K562 (cell line): Measurements from ENCODE around the gene TMEM39B. TPM values are rescaled to one million over a fixed set of nuclear protein-coding genes. Genes with fewer than 3 reads are reported as not detected.

ENCODE experiments used
- CHCHD3 ChIP-seq: fragments of 250-450 bp; sonication (Bioruptor Pico); IDR thresholded peaks from 2 replicates; pipeline ENCODE4 v2.1.2; 2022; ENCODE audit warnings: mild to moderate bottlenecking
- CTBP1 ChIP-seq: fragments of 450-650 bp; IDR thresholded peaks from 2 replicates; pipeline ENCODE4 v1.6.1; 2016; ENCODE audit warnings: borderline replicate concordance
- FOSL1 ChIP-seq: fragments of 200-800 bp; sonication (Bioruptor generic); conservative IDR thresholded peaks from 2 replicates; pipeline ENCODE4 v1.6.1; 2016; ENCODE audit warnings: missing genetic modification characterization, missing compliant biosample characterization
- FOXK1 ChIP-seq: sonication (generic); formaldehyde crosslinking; IDR thresholded peaks from 2 replicates; pipeline ENCODE4 v1.8.0; 2022; ENCODE audit warnings: missing genetic modification reagents, mild to moderate bottlenecking, borderline replicate concordance
- GATAD2A ChIP-seq: fragments of 450-650 bp; IDR thresholded peaks from 2 replicates; pipeline ENCODE4 v1.6.1; 2017
- HDGF ChIP-seq: fragments of 450-650 bp; IDR thresholded peaks from 2 replicates; pipeline ENCODE4 v1.6.1; 2016
- HEY1 ChIP-seq: fragments of 250-450 bp; sonication (Bioruptor Pico); IDR thresholded peaks from 2 replicates; pipeline ENCODE4 v1.5.0; 2020; ENCODE audit warnings: mild to moderate bottlenecking, moderate library complexity, borderline replicate concordance
- KAT8 ChIP-seq: fragments of 450-650 bp; IDR thresholded peaks from 2 replicates; pipeline ENCODE4 v1.6.1; 2016; ENCODE audit warnings: low read depth, mild to moderate bottlenecking
- KLF16 ChIP-seq: IDR thresholded peaks from 2 replicates; pipeline ENCODE4 v1.6.1; 2016; ENCODE audit warnings: antibody characterized with exemption
- NFIX ChIP-seq: fragments of 250-450 bp; sonication (Bioruptor Pico); IDR thresholded peaks from 2 replicates; pipeline ENCODE4 v1.4.0; 2020; ENCODE audit warnings: low read depth, mild to moderate bottlenecking, moderate library complexity
- SMAD2 ChIP-seq: fragments of 150-350 bp; IDR thresholded peaks from 2 replicates; pipeline ENCODE4 v1.6.1; 2014; ENCODE audit warnings: low read depth, mild to moderate bottlenecking, low read length
- SMARCA4 ChIP-seq: fragments of 450-650 bp; IDR thresholded peaks from 2 replicates; pipeline ENCODE4 v1.6.1; 2016
- SMARCA5 ChIP-seq: fragments of 450-650 bp; IDR thresholded peaks from 2 replicates; pipeline ENCODE4 v1.6.1; 2016
- TAL1 ChIP-seq: fragments of 450-650 bp; IDR thresholded peaks from 2 replicates; pipeline ENCODE4 v1.6.1; 2016; ENCODE audit warnings: mild to moderate bottlenecking
- TRIM24 ChIP-seq, 2 experiments: fragments of 450-650 bp; IDR thresholded peaks; 2 replicates each; pipeline ENCODE4 v1.6.1; 2016
- ZNF77 ChIP-seq: fragments of 250-450 bp; sonication (Bioruptor Pico); IDR thresholded peaks from 2 replicates; pipeline ENCODE4 v1.5.0; 2020
- ZSCAN29 ChIP-seq: fragments of 450-650 bp; IDR thresholded peaks from 2 replicates; pipeline ENCODE4 v1.6.1; 2017
- polyA plus RNA-seq, 8 experiments: library from polyadenylated mRNA; depleted of rRNA in 4 of 8; stranded (reverse) in 5 of 8; unstranded in 3 of 8; fragments of >200 nt; fragmentation: Nextera tagmentation in 2 of 8; fragmentation: Illumina TruSeq in 1 of 8; extraction: Ambion mirVana in 2 of 8; extraction: Trizol in 1 of 8; gene quantifications; 2 replicates each; pipeline versions ENCODE4 v1.2.1 to v1.2.3, GENCODE V29; 2011 to 2014; ENCODE audit warnings: inconsistent platforms in 1 of 8, missing spikeins in 1 of 8
- total RNA-seq, 7 experiments: library from RNA; depleted of rRNA in 6 of 7; stranded (reverse); fragments of >200 nt in 6 of 7; fragmentation: Illumina TruSeq in 2 of 7; extraction: Trizol in 2 of 7; gene quantifications; 2 replicates each; pipeline versions ENCODE4 v1.2.1 to v1.2.3, GENCODE V29; 2011 to 2021; ENCODE audit warnings: low replicate concordance in 1 of 7
- TF ChIP-seq, protein P1 (sequence below), 2 experiments: fragments of 450-650 bp; IDR thresholded peaks; 2 replicates each; pipeline ENCODE4 v1.6.1; 2018; ENCODE audit warnings: mild to moderate bottlenecking in 2 of 2, low read depth in 1 of 2; ENCODE audit not compliant: partially characterized antibody in 2 of 2
- TF ChIP-seq, protein P2 (sequence below), 2 experiments: fragments of 450-650 bp in 1 of 2; sonication (generic) in 1 of 2; formaldehyde crosslinking in 1 of 2; IDR thresholded peaks in 1 of 2; conservative IDR thresholded peaks in 1 of 2; 2 replicates each; pipeline versions ENCODE4 v1.6.1 to v1.8.1; 2016 to 2023; ENCODE audit warnings: mild to moderate bottlenecking in 2 of 2, moderate library complexity in 2 of 2, inconsistent platforms in 1 of 2, missing genetic modification reagents in 1 of 2
- TF ChIP-seq, protein P3 (sequence below): sonication (generic); formaldehyde crosslinking; IDR thresholded peaks from 2 replicates; pipeline ENCODE4 v1.8.0; 2022; ENCODE audit warnings: mild to moderate bottlenecking, low read depth, missing genetic modification reagents
- TF ChIP-seq, protein P4 (sequence below), 2 experiments: fragments of 250-450 bp in 1 of 2; fragments of 450-650 bp in 1 of 2; sonication (Bioruptor Pico) in 1 of 2; IDR thresholded peaks; 2 replicates each; pipeline versions ENCODE4 v1.6.1 to v1.8.0; 2016 to 2021; ENCODE audit warnings: mild to moderate bottlenecking in 2 of 2, moderate library complexity in 2 of 2, missing compliant biosample characterization in 1 of 2, missing genetic modification characterization in 1 of 2
- TF ChIP-seq, protein P5 (sequence below): fragments of 450-650 bp; IDR thresholded peaks from 2 replicates; pipeline ENCODE4 v1.6.1; 2016; ENCODE audit warnings: low read depth, mild to moderate bottlenecking, moderate library complexity

The TMEM39B gene
- total and polyA plus RNA-seq, 9 of the 15 experiments (the other 6 are each of a cell fraction or from before 2014, with no cell fraction given): 0.92 to 28.5 (median 9.7) TPM

DNA sequence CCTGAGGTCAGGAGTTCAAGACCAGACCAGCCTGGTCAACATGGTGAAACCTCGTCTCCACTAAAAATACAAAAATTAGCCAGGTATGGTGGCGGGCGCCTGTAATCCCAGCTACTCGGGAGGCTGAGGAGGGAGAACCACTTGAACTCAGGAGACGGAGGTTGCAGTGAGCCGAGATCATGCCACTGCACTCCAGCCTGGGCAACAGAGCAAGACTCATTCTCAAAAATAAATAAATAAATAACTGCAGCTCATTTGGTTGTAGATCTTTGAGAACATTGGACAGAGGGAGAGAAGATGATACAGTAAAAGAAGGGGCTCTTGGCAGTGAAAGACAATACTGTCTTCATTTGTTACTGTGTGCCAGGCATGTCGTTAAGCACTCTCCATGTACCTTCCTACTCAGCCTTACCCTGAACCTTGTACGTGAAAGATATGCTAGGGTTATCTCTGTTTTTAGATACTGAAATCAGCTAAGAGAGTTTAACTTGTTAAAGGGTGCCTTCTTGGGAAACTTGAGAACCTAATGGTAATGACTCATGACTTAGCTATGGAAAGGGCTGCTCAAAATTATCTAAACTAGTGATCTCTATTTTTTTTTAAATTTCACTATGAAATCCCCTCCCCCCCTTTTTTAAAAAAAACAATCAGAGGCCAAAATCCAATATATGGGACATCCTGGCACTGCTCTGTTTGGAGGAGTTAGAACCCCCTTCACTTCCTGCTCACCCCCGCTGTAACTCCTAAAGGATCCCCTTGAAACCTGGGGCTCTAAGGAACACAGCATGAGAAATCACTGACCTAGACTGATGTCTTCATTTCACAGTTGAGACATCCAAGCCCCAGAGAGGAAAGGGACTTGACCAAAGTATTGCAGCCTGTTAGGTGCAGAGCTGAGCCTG lies 28.3 kb downstream of the TMEM39B start (continued):
- TF ChIP-seq, protein P1, sequence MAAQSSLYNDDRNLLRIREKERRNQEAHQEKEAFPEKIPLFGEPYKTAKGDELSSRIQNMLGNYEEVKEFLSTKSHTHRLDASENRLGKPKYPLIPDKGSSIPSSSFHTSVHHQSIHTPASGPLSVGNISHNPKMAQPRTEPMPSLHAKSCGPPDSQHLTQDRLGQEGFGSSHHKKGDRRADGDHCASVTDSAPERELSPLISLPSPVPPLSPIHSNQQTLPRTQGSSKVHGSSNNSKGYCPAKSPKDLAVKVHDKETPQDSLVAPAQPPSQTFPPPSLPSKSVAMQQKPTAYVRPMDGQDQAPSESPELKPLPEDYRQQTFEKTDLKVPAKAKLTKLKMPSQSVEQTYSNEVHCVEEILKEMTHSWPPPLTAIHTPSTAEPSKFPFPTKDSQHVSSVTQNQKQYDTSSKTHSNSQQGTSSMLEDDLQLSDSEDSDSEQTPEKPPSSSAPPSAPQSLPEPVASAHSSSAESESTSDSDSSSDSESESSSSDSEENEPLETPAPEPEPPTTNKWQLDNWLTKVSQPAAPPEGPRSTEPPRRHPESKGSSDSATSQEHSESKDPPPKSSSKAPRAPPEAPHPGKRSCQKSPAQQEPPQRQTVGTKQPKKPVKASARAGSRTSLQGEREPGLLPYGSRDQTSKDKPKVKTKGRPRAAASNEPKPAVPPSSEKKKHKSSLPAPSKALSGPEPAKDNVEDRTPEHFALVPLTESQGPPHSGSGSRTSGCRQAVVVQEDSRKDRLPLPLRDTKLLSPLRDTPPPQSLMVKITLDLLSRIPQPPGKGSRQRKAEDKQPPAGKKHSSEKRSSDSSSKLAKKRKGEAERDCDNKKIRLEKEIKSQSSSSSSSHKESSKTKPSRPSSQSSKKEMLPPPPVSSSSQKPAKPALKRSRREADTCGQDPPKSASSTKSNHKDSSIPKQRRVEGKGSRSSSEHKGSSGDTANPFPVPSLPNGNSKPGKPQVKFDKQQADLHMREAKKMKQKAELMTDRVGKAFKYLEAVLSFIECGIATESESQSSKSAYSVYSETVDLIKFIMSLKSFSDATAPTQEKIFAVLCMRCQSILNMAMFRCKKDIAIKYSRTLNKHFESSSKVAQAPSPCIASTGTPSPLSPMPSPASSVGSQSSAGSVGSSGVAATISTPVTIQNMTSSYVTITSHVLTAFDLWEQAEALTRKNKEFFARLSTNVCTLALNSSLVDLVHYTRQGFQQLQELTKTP (IDR thresholded peaks at IDR 0.05; ENCODE audit: low read depth in 1 of 2, partially characterized antibody in 2 of 2): no peak
- TF ChIP-seq GATAD2A (no peak), CHCHD3 (CRISPR knock-in tag) (no peak), KAT8 (no peak), NFIX (CRISPR knock-in tag) (no peak), HEY1 (CRISPR knock-in tag) (no peak), KLF16 (no peak), TAL1 (peak; percentile 16; the same call in 1 of the 2 replicates), ZSCAN29 (no peak), CTBP1 (peak; percentile 69; the same call in 1 of the 2 replicates), HDGF (0 out of 2 replicates have a peak, but pooled peaks have one; percentile 38), SMARCA4 (peak; percentile 80), SMARCA5 (peak; percentile 71), FOSL1 (tag) (peak; percentile 99), ZNF77 (CRISPR knock-in tag) (no peak), TRIM24 (IDR thresholded peaks at IDR 0.05) (no peak), SMAD2 (no peak), FOXK1 (CRISPR knock-in tag) (no peak)
- TF ChIP-seq, protein P2, sequence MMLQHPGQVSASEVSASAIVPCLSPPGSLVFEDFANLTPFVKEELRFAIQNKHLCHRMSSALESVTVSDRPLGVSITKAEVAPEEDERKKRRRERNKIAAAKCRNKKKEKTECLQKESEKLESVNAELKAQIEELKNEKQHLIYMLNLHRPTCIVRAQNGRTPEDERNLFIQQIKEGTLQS (IDR thresholded peaks at IDR 0.05): peak; percentile 93
- TF ChIP-seq, protein P2 (CRISPR knock-in tag; conservative IDR thresholded peaks at IDR 0.05): no peak
- TF ChIP-seq, protein P3, sequence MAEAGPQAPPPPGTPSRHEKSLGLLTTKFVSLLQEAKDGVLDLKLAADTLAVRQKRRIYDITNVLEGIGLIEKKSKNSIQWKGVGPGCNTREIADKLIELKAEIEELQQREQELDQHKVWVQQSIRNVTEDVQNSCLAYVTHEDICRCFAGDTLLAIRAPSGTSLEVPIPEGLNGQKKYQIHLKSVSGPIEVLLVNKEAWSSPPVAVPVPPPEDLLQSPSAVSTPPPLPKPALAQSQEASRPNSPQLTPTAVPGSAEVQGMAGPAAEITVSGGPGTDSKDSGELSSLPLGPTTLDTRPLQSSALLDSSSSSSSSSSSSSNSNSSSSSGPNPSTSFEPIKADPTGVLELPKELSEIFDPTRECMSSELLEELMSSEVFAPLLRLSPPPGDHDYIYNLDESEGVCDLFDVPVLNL: no peak
- TF ChIP-seq, protein P4, sequence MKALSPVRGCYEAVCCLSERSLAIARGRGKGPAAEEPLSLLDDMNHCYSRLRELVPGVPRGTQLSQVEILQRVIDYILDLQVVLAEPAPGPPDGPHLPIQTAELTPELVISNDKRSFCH (CRISPR knock-in tag; IDR thresholded peaks at IDR 0.05): no peak
- TF ChIP-seq, protein P4 (tag; IDR thresholded peaks at IDR 0.05): no peak
- TF ChIP-seq, protein P5, sequence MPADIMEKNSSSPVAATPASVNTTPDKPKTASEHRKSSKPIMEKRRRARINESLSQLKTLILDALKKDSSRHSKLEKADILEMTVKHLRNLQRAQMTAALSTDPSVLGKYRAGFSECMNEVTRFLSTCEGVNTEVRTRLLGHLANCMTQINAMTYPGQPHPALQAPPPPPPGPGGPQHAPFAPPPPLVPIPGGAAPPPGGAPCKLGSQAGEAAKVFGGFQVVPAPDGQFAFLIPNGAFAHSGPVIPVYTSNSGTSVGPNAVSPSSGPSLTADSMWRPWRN: no peak
